ENCODE measurements around the gene JAKMIP1.
"Not testable (repeated sequence)": the region's sequence is repeated elsewhere in the genome, so short reads cannot be mapped to it uniquely, and the experiment has no call there.

Gene JAKMIP1

DNA sequence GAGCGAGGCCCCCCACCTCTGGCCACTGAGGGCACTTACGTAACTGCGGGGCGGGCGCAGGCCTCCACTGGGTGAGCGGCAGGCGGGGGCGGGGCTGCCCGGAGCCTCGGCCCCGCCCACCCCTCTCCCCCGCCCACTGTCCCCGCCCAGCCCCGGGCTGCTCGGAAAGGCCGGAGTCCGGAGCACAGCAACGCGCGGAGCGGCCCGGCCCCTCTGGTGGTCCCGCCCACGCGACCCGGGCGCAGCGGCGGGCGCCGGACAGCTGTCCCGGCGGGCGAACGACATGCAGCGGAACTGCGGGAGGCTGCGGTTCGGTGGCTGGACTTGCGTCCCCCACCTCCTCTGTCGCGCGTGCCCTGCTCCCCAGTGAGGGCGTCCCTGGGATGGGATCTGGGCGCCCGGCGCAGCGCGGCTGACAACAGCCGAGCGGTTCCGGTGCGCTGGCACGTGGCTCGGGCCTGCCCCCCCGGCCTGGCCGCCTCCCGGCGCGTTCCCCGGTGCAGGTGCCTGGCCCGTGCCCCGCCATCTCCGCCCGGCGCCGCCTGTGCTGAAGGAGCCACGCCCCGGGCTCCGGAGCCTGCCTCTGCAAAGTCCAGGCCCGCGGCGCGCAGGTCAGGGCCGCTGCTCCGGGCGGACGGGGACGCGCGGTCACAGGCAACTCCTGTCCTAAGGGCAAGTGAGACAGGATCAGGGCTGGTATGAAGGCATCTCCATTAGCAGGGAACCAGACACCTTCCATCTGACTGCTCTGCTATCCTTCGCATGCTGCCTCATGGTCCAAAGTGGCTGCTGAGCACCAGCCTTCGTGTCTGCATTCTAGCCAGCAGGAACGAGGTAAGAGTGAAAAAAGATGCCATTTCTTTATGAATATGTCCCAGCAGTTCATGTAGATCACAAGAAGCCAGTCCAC is 21.8 kb upstream of the JAKMIP1 start:
- H3K36me3 Mint-ChIP-seq (ENCODE audit: low read depth): no peaks in the 10 kb centered on the region
- H3K27me3 Mint-ChIP-seq: peaks cover 64% of the 10 kb centered on the region

DNA sequence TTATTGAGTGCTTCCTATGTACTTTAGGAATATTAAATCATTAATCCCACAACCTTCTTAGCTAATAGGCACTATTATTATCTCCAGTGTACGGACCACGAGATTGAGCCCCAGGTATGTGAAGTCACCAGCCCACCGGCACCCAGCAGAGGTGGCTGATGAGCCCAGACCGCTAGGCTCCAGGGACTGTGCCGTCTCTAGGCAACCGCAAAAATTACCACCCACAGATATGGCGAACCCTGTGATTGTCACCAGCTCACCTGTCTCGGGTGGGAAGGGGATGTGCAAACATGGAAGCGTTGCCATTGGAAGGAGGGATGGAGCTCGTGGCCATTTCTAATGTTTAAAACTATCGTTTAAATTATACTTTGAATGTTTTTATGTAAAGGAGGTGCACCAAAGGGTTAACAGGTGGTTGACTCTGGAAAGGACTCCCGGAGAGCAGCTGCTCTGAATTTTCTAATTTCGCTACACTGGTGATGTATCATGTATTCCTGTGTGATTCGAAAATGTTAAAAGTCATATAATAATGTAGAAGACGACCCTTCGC is 21.0 kb upstream of the JAKMIP1 start:
- Mint-ChIP-seq H3K9me3 (no peaks in the 10 kb centered on the region), H3K27ac (no peak overlapping the region), H3K4me1 (ENCODE audit: low read depth) (peaks cover 2% of the 10 kb centered on the region), H3K27me3 (peaks cover 62% of the 10 kb centered on the region), H3K36me3 (ENCODE audit: low read depth) (no peaks in the 10 kb centered on the region), H3K4me3 (no peak overlapping the region)
- no peak for DNase-seq

More for the DNA sequence above, 21.8 kb upstream of the JAKMIP1 start:
- no peak overlapping the region for H3K4me3 Mint-ChIP-seq
- H3K9me3 Mint-ChIP-seq: no peaks in the 10 kb centered on the region
- peaks cover 2% of the 10 kb centered on the region for H3K4me1 Mint-ChIP-seq (ENCODE audit: low read depth)
- peak; percentile 62 for DNase-seq
- no peak overlapping the region for H3K27ac Mint-ChIP-seq

- no peak overlapping the region for H3K4me3 Mint-ChIP-seq
- no peak for DNase-seq
- no peak overlapping the region for H3K27ac Mint-ChIP-seq
- peaks cover 46% of the 10 kb centered on the region for H3K27me3 Mint-ChIP-seq
- H3K36me3 Mint-ChIP-seq (ENCODE audit: low read depth): no peaks in the 10 kb centered on the region
- peaks cover 2% of the 10 kb centered on the region for H3K4me1 Mint-ChIP-seq (ENCODE audit: low read depth)
- no peaks in the 10 kb centered on the region for H3K9me3 Mint-ChIP-seq
Observed at GRCh38 chr4:6217716-6218381, 17.5 kb upstream of the JAKMIP1 start.

GRCh38 chr4:6216588-6216987 is 16.2 kb upstream of the JAKMIP1 start:
- Mint-ChIP-seq H3K36me3 (ENCODE audit: low read depth) (no peaks in the 10 kb centered on the region), H3K27ac (no peak overlapping the region), H3K4me1 (ENCODE audit: low read depth) (no peaks in the 10 kb centered on the region), H3K27me3 (peaks cover 39% of the 10 kb centered on the region), H3K4me3 (no peak overlapping the region), H3K9me3 (no peaks in the 10 kb centered on the region)
- no peak for DNase-seq

DNA sequence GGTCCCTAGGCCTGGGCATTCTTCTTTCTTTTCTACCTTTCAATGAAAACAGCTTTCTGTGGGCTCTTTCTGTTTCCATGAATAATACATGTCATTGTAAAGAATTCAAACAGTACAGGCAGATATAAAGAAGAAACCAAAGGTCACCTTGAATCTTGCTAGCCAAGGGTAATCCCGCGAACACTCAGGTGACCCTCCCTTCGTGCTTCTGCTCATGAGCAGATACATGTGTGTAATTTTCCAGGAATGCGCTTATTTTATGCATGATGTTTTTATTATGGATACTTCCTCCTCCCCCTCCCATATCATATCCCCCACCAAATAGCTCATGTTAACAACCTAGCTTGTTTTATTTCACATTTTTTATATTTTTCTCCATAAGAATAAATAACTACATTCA is 9.6 kb upstream of the JAKMIP1 start:
- H3K9me3 Mint-ChIP-seq: no peaks in the 10 kb centered on the region
- H3K4me3 Mint-ChIP-seq: no peak overlapping the region
- H3K27me3 Mint-ChIP-seq: peaks cover 10% of the 10 kb centered on the region
- no peaks in the 10 kb centered on the region for H3K36me3 Mint-ChIP-seq (ENCODE audit: low read depth)
- no peaks in the 10 kb centered on the region for H3K4me1 Mint-ChIP-seq (ENCODE audit: low read depth)
- no peak overlapping the region for H3K27ac Mint-ChIP-seq
- no peak for DNase-seq

DNA sequence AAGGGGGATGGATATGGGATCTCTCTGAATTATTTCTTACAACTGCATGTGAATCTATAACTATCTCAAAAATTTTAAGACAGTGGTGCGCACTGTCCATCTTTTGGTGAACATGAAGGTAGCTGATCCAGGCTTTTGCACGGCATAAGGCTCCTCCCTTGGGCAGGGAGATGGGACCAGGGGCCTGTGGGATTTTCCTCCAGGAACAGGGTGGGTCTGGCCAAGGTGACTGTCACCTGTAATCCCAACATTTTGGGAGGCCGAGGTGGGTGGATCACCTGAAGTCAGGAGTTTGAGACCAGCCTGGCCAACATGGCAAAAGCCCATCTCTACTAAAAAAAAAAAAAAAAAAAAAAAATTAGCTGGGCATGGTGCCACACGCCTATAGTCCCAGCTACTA is 8.9 kb upstream of the JAKMIP1 start:
- H3K9me3 Mint-ChIP-seq; H3K27ac Mint-ChIP-seq; H3K4me1 Mint-ChIP-seq (ENCODE audit: low read depth); DNase-seq; H3K4me3 Mint-ChIP-seq; H3K27me3 Mint-ChIP-seq; H3K36me3 Mint-ChIP-seq (ENCODE audit: low read depth): not testable (repeated sequence)

DNA sequence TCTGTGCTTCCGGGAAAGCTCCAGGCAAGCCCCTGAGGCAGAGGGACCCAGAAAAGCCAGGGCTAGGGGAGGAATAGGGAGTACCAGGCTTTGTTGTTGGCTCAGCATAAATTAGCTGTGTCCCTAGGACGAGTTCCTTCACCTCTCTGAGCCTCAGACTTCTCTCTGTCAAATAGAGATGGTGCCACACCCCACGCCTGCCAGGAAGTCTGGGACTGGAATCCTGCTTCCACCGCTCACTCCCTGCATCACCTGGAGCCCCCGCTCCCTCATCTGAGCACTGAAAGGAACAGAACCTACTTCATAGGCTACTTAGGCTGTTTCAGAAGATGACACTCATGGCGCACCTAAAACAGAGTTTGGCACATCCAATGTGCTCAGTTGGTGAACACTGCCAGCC is 8.1 kb upstream of the JAKMIP1 start:
- Mint-ChIP-seq H3K27ac (no peak overlapping the region), H3K9me3 (no peaks in the 10 kb centered on the region), H3K4me3 (no peak overlapping the region), H3K4me1 (ENCODE audit: low read depth) (no peaks in the 10 kb centered on the region), H3K36me3 (ENCODE audit: low read depth) (no peaks in the 10 kb centered on the region), H3K27me3 (peaks cover 6% of the 10 kb centered on the region)
- DNase-seq: no peak

DNA sequence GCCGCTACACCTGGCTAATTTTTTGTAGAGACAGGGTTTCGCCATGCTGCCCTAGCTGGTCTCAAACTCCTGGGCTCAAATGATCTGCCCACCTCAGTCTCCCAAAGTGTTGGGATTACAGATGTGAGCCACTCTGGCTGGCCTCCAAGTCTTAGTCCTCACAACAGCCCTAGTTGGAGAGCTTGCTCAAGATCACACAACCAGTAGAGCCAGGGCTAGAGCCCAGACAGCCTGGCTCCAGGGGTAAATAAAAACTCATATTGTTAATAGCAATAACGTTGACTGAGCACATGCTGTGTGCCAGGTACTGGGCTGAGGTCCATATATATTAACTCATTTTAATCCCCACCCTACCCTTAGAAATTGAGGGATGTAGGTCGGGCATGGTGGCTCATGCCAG is 7.3 kb upstream of the JAKMIP1 start:
- Mint-ChIP-seq H3K27me3 (peaks cover 12% of the 10 kb centered on the region), H3K27ac (no peak overlapping the region), H3K4me3 (no peak overlapping the region), H3K36me3 (ENCODE audit: low read depth) (no peaks in the 10 kb centered on the region), H3K9me3 (no peaks in the 10 kb centered on the region), H3K4me1 (ENCODE audit: low read depth) (no peaks in the 10 kb centered on the region)
- no peak for DNase-seq

GRCh38 chr4:6206771-6207290 is 6.5 kb upstream of the JAKMIP1 start:
- peaks cover 20% of the 10 kb centered on the region for H3K27me3 Mint-ChIP-seq
- no peaks in the 10 kb centered on the region for H3K9me3 Mint-ChIP-seq
- no peaks in the 10 kb centered on the region for H3K36me3 Mint-ChIP-seq (ENCODE audit: low read depth)
- H3K4me3 Mint-ChIP-seq: no peak overlapping the region
- no peaks in the 10 kb centered on the region for H3K4me1 Mint-ChIP-seq (ENCODE audit: low read depth)
- H3K27ac Mint-ChIP-seq: no peak overlapping the region
- DNase-seq: no peak

DNA sequence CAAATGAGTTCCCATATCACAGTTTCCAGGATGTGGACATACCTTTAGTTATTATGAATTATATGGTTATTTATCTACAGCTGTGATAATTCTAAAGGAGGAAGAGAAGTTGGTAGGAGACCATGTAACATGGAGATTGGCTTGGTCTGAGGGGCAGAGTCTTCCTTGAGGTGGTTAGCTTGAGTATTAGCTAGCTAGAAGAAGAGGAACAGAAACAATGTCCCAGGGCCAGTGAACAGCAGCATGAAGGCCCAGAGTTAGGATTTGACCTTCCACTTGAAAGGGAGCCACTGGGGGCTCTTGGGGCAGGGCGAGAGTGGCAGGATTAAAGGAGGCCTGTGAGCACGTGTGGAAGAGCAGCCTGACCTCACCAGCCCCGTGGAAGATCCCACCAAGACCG is 5.6 kb upstream of the JAKMIP1 start:
- DNase-seq: no peak
- Mint-ChIP-seq H3K9me3 (peaks cover 8% of the 10 kb centered on the region), H3K27me3 (peaks cover 28% of the 10 kb centered on the region), H3K4me3 (no peak overlapping the region), H3K36me3 (ENCODE audit: low read depth) (no peaks in the 10 kb centered on the region), H3K27ac (no peak overlapping the region), H3K4me1 (ENCODE audit: low read depth) (peaks cover 7% of the 10 kb centered on the region)

- no peak overlapping the region for H3K27ac Mint-ChIP-seq
Observed at GRCh38 chr4:6205567-6205931, 5.2 kb upstream of the JAKMIP1 start.

GRCh38 chr4:6204871-6205566 is 4.7 kb upstream of the JAKMIP1 start:
- Mint-ChIP-seq H3K27ac (no peak overlapping the region), H3K36me3 (ENCODE audit: low read depth) (no peaks in the 10 kb centered on the region), H3K4me1 (ENCODE audit: low read depth) (peaks cover 7% of the 10 kb centered on the region), H3K27me3 (peaks cover 30% of the 10 kb centered on the region), H3K4me3 (no peak overlapping the region), H3K9me3 (peaks cover 8% of the 10 kb centered on the region)
- DNase-seq: no peak

More at GRCh38 chr4:6205567-6205931, 5.2 kb upstream of the JAKMIP1 start:
- peaks cover 7% of the 10 kb centered on the region for H3K4me1 Mint-ChIP-seq (ENCODE audit: low read depth)
- H3K9me3 Mint-ChIP-seq: peaks cover 8% of the 10 kb centered on the region
- peaks cover 30% of the 10 kb centered on the region for H3K27me3 Mint-ChIP-seq
- no peak for DNase-seq
- no peaks in the 10 kb centered on the region for H3K36me3 Mint-ChIP-seq (ENCODE audit: low read depth)
- H3K4me3 Mint-ChIP-seq: no peak overlapping the region

- Mint-ChIP-seq H3K36me3 (ENCODE audit: low read depth) (no peaks in the 10 kb centered on the region), H3K9me3 (peaks cover 8% of the 10 kb centered on the region), H3K4me3 (no peak overlapping the region), H3K4me1 (ENCODE audit: low read depth) (peaks cover 8% of the 10 kb centered on the region), H3K27ac (no peak overlapping the region), H3K27me3 (peaks cover 31% of the 10 kb centered on the region)
- no peak for DNase-seq
Observed at GRCh38 chr4:6204098-6204497, 3.7 kb upstream of the JAKMIP1 start.

- H3K4me1 Mint-ChIP-seq (ENCODE audit: low read depth): peaks cover 28% of the 10 kb centered on the region
- H3K36me3 Mint-ChIP-seq (ENCODE audit: low read depth): peaks cover 5% of the 10 kb centered on the region
- H3K9me3 Mint-ChIP-seq: peaks cover 8% of the 10 kb centered on the region
- peaks cover 49% of the 10 kb centered on the region for H3K27me3 Mint-ChIP-seq
- H3K4me3 Mint-ChIP-seq: peak overlapping the region; percentile 64
- H3K27ac Mint-ChIP-seq: peak overlapping the region; percentile 35
- DNase-seq: peak; percentile 40
Observed at GRCh38 chr4:6201580-6202091, 1.3 kb upstream of the JAKMIP1 start.
